ENCODE results near the gene DHX57. TPM values are rescaled to one million over a fixed set of nuclear protein-coding genes. Genes with fewer than 3 reads are reported as not detected.

Gene DHX57
- total RNA-seq, 1 donor from 2014 or later = 27.0 TPM

DNA sequence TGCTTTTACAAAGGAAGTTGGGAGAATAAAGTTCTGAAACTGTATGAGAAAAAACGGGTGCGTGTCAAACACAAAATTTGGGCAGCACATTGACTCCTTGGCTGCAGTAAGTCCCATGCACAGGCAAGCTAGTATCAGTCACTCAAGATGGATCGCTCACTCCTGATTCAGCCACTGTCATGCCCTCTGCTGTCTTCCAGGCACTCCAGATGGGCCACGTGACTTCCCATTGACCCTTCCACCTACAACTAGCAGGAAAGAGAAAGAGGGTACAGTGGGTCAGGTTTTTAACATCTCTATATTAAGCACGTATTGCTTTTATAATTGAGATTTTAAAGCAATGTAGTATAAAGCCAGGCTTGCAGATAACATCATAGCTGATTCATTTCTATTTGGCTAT, 22.5 kb upstream of the DHX57 start:
- H3K9me3 Mint-ChIP-seq (ENCODE audit: unreplicated experiment) = no peaks in the 10 kb centered on the region
- H3K36me3 Mint-ChIP-seq (ENCODE audit: low read depth, unreplicated experiment) = no peaks in the 10 kb centered on the region
- DNase-seq (ENCODE audit: low spot score) = no peak
- no peak overlapping the region for H3K4me3 Mint-ChIP-seq (ENCODE audit: unreplicated experiment)
- H3K27me3 Mint-ChIP-seq (ENCODE audit: unreplicated experiment) = peaks cover 2% of the 10 kb centered on the region
- no peaks in the 10 kb centered on the region for H3K4me1 Mint-ChIP-seq (ENCODE audit: unreplicated experiment)
- TF ChIP-seq, protein P1, sequence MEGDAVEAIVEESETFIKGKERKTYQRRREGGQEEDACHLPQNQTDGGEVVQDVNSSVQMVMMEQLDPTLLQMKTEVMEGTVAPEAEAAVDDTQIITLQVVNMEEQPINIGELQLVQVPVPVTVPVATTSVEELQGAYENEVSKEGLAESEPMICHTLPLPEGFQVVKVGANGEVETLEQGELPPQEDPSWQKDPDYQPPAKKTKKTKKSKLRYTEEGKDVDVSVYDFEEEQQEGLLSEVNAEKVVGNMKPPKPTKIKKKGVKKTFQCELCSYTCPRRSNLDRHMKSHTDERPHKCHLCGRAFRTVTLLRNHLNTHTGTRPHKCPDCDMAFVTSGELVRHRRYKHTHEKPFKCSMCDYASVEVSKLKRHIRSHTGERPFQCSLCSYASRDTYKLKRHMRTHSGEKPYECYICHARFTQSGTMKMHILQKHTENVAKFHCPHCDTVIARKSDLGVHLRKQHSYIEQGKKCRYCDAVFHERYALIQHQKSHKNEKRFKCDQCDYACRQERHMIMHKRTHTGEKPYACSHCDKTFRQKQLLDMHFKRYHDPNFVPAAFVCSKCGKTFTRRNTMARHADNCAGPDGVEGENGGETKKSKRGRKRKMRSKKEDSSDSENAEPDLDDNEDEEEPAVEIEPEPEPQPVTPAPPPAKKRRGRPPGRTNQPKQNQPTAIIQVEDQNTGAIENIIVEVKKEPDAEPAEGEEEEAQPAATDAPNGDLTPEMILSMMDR (IDR thresholded peaks at IDR 0.05; ENCODE audit: unreplicated experiment) = no peak
- H3K27ac Mint-ChIP-seq (ENCODE audit: unreplicated experiment) = no peak overlapping the region

GRCh38 chr2:38892819-38893218, 17.1 kb upstream of the DHX57 start:
- Mint-ChIP-seq H3K9me3 (ENCODE audit: unreplicated experiment) (no peaks in the 10 kb centered on the region), H3K4me3 (ENCODE audit: unreplicated experiment) (no peak overlapping the region), H3K27ac (ENCODE audit: unreplicated experiment) (no peak overlapping the region), H3K27me3 (ENCODE audit: unreplicated experiment) (no peaks in the 10 kb centered on the region), H3K4me1 (ENCODE audit: unreplicated experiment) (no peaks in the 10 kb centered on the region), H3K36me3 (ENCODE audit: low read depth, unreplicated experiment) (no peaks in the 10 kb centered on the region)
- TF ChIP-seq, protein P1 (IDR thresholded peaks at IDR 0.05; ENCODE audit: unreplicated experiment) = no peak
- no peak for DNase-seq (ENCODE audit: low spot score)

DNA sequence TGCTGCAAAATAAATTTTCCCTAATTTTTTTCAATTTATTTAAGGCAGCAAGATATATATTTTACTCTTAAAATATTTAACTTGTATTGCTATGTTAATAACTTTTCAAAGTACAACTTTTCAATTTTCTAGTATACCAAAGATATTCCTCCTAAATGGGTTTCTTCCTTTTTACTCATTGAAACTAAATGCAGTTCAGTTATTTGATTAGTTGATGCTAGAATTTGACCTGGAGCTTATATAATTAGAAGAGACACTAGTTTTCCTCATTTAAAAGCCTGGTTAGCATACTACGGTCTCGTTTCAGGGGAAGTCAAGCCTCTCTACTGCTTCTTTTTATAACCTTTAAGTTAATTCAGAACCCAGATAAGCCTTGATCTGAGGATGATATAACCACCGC, 13.8 kb upstream of the DHX57 start, which contains the start of gene ARHGEF33:
TSS of gene ARHGEF33 (plus strand) at position 301 of the 400 bp plus-strand sequence. CDS start 29,573 bp downstream, outside the sequence.
- H3K4me1 Mint-ChIP-seq (ENCODE audit: unreplicated experiment) = no peaks in the 10 kb centered on the region
- no peak within 1 kb of the TSS for H3K4me3 Mint-ChIP-seq (ENCODE audit: unreplicated experiment)
- H3K9me3 Mint-ChIP-seq (ENCODE audit: unreplicated experiment) = no peaks in the 10 kb centered on the region
- no peak for DNase-seq (ENCODE audit: low spot score)
- TF ChIP-seq, protein P1 (IDR thresholded peaks at IDR 0.05; ENCODE audit: unreplicated experiment) = no peak
- H3K27ac Mint-ChIP-seq (ENCODE audit: unreplicated experiment) = no peak within 1 kb of the TSS
- H3K27me3 Mint-ChIP-seq (ENCODE audit: unreplicated experiment) = no peaks in the 10 kb centered on the region
- no peaks in the 10 kb centered on the region for H3K36me3 Mint-ChIP-seq (ENCODE audit: low read depth, unreplicated experiment)

- no peaks in the 10 kb centered on the region for H3K9me3 Mint-ChIP-seq (ENCODE audit: unreplicated experiment)
- H3K27ac Mint-ChIP-seq (ENCODE audit: unreplicated experiment) = no peak overlapping the region
- DNase-seq (ENCODE audit: low spot score) = no peak
- no peaks in the 10 kb centered on the region for H3K36me3 Mint-ChIP-seq (ENCODE audit: low read depth, unreplicated experiment)
- H3K4me1 Mint-ChIP-seq (ENCODE audit: unreplicated experiment) = no peaks in the 10 kb centered on the region
- TF ChIP-seq, protein P1 (IDR thresholded peaks at IDR 0.05; ENCODE audit: unreplicated experiment) = no peak
- no peak overlapping the region for H3K4me3 Mint-ChIP-seq (ENCODE audit: unreplicated experiment)
- H3K27me3 Mint-ChIP-seq (ENCODE audit: unreplicated experiment) = no peaks in the 10 kb centered on the region
These were observed 13.3 kb upstream of the DHX57 start for GRCh38 chr2:38889045-38889444.

DNA sequence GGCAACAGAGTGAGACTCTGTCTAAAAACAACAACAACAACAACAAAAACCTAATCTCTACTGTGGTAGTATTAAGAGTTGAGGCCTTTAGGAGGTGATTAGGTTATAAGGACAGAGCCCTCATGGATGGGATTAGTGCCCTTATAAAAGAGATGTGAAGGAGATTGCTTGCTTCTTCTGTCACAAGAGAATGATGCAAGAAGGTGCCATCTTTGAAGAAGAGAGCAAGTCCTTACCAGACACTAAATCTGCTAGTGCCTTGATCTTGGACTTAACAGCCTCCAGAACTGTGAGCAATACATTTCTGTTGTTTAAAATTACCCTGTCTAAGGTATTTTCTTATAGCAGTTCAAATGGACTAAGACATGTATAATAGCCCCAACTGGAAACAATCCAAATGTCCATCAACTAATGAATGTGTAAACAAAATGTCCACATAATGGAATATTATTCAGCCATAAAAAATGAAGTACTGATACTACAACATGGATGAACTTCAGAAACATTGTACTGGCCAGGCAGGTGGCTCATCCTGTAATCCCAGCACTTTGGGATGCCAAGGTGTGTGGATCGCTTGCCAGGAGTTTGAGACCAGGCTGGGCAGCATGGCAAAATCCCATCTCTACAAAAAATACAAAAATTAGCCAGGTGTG, 12.3 kb upstream of the DHX57 start:
- H3K4me1 Mint-ChIP-seq (ENCODE audit: unreplicated experiment) = no peaks in the 10 kb centered on the region
- no peak overlapping the region for H3K4me3 Mint-ChIP-seq (ENCODE audit: unreplicated experiment)
- no peak for DNase-seq (ENCODE audit: low spot score)
- H3K9me3 Mint-ChIP-seq (ENCODE audit: unreplicated experiment) = no peaks in the 10 kb centered on the region
- TF ChIP-seq, protein P1 (IDR thresholded peaks at IDR 0.05; ENCODE audit: unreplicated experiment) = no peak
- no peaks in the 10 kb centered on the region for H3K27me3 Mint-ChIP-seq (ENCODE audit: unreplicated experiment)
- H3K36me3 Mint-ChIP-seq (ENCODE audit: low read depth, unreplicated experiment) = no peaks in the 10 kb centered on the region
- no peak overlapping the region for H3K27ac Mint-ChIP-seq (ENCODE audit: unreplicated experiment)

All from endothelial cell (in vitro differentiated cells).